Measurements from ENCODE around the gene DPP7. TPM values are rescaled to one million over a fixed set of nuclear protein-coding genes. Genes with fewer than 3 reads are reported as not detected.

Gene DPP7
- total RNA-seq, 2 donors from 2014 or later: 165 to 188 TPM

GRCh38 chr9:137074657-137075274 lies 39.8 kb downstream of the DPP7 start:
- H3K4me1 ChIP-seq: peaks cover 0 to 35% of the 10 kb centered on the region in 2 donors
- TF ChIP-seq, protein P1, sequence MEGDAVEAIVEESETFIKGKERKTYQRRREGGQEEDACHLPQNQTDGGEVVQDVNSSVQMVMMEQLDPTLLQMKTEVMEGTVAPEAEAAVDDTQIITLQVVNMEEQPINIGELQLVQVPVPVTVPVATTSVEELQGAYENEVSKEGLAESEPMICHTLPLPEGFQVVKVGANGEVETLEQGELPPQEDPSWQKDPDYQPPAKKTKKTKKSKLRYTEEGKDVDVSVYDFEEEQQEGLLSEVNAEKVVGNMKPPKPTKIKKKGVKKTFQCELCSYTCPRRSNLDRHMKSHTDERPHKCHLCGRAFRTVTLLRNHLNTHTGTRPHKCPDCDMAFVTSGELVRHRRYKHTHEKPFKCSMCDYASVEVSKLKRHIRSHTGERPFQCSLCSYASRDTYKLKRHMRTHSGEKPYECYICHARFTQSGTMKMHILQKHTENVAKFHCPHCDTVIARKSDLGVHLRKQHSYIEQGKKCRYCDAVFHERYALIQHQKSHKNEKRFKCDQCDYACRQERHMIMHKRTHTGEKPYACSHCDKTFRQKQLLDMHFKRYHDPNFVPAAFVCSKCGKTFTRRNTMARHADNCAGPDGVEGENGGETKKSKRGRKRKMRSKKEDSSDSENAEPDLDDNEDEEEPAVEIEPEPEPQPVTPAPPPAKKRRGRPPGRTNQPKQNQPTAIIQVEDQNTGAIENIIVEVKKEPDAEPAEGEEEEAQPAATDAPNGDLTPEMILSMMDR (IDR thresholded peaks at IDR 0.05): no peak
- no peak overlapping the region for H3K4me3 ChIP-seq
- no peak overlapping the region for H3K27ac ChIP-seq
- no peak for DNase-seq (ENCODE audit: low spot score)
- no peaks in the 10 kb centered on the region for H3K9me3 ChIP-seq
- H3K36me3 ChIP-seq: peaks cover 8% of the 10 kb centered on the region
- H3K27me3 ChIP-seq: no peaks in the 10 kb centered on the region

- Histone ChIP-seq H3K4me1 (peaks cover 0 to 30% of the 10 kb centered on the region in 2 donors), H3K27ac (no peak overlapping the region), H3K36me3 (peaks cover under 1% of the 10 kb centered on the region), H3K4me3 (no peak overlapping the region), H3K27me3 (no peaks in the 10 kb centered on the region), H3K9me3 (no peaks in the 10 kb centered on the region)
- TF ChIP-seq, protein P1 (IDR thresholded peaks at IDR 0.05): no peak
- DNase-seq (ENCODE audit: low spot score): no peak
These were observed 40.5 kb downstream of the DPP7 start for GRCh38 chr9:137073992-137074399.

- H3K4me3 ChIP-seq: peak overlapping the region in 1 of 2 donors; percentile 50
- TF ChIP-seq, protein P1 (IDR thresholded peaks at IDR 0.05): no peak
- H3K27ac ChIP-seq: peak overlapping the region; percentile 73 to 78
These were observed 43.3 kb downstream of the DPP7 start for GRCh38 chr9:137071282-137071681.

DNA sequence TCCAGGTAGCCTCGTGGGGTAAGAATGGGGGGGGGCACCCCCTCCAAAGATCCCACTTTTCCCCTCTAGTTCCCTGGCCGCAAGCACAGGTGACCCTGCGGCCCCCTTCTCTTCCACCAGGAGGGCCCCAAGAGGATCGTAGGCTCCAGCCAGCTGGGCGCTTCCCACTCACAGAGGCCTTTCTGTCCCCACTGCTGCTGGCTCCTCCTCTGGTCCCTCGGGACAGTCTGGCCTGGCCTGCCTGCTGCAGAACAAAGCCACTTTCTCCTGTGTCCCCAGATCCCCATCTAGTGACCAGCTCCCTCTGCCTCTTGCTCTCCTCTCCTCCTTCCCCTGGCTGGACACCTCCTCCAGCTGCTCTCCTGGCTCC lies 43.6 kb downstream of the DPP7 start:
- Histone ChIP-seq H3K27ac (peak overlapping the region; percentile 73 to 78), H3K27me3 (peaks cover 0 to 3% of the 10 kb centered on the region in 2 donors), H3K4me3 (peak overlapping the region; percentile 29 to 50), H3K36me3 (no peaks in the 10 kb centered on the region), H3K9me3 (no peaks in the 10 kb centered on the region), H3K4me1 (peaks cover 0 to 11% of the 10 kb centered on the region in 2 donors)
- no peak for DNase-seq (ENCODE audit: low spot score)
- TF ChIP-seq, protein P1 (IDR thresholded peaks at IDR 0.05): no peak

More at GRCh38 chr9:137071282-137071681, 43.3 kb downstream of the DPP7 start:
- Histone ChIP-seq H3K4me1 (peaks cover 0 to 11% of the 10 kb centered on the region in 2 donors), H3K27me3 (peaks cover 0 to 3% of the 10 kb centered on the region in 2 donors), H3K36me3 (no peaks in the 10 kb centered on the region), H3K9me3 (no peaks in the 10 kb centered on the region)
- no peak for DNase-seq (ENCODE audit: low spot score)

DNA sequence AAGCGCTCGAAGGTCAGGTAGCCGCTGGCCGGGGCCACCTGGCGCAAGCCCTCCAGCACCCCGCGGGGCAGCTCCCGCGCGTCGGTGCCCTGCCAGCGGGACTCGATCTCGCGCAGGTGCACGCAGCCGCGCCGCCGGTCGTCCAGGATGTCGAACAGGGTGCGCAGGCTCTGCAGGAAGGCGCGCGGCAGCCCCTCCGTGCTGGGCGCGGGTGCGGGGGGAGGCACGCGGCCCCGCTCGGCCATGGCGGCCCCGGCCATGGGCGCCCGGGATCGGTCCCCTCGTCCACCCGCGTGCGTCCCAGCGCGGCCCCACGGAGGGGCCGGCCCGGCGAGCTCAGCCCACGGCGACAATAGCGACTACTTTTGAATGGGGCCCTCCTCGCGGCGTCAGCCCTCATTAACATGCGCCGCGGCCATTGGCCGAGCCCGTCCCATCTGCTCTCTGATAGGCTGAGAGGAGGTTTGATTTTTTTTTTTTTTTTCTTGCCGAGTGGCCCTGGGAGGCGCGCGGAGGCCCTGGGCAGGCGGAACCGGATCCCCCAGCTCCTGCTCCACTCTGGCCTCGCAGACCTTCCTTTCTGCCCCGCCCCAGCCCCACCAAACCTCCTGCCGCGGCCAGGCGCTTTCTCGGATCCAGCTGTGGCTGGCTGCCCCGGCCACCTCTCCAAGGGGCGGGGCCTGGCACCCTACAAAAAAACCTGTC lies 44.2 kb downstream of the DPP7 start, which contains the start of gene SAPCD2:
Gene SAPCD2, minus strand, starts transcription at position 357 of the 705 bp plus-strand sequence. Its CDS starts 97 bp downstream, at position 260.
- no peaks in the 10 kb centered on the region for H3K36me3 ChIP-seq
- H3K9me3 ChIP-seq: no peaks in the 10 kb centered on the region
- TF ChIP-seq, protein P1 (IDR thresholded peaks at IDR 0.05): no peak
- peak within 1 kb of the TSS; percentile 29 to 50 for H3K4me3 ChIP-seq
- peaks cover 0 to 3% of the 10 kb centered on the region in 2 donors for H3K27me3 ChIP-seq
- H3K4me1 ChIP-seq: peaks cover 0 to 11% of the 10 kb centered on the region in 2 donors
- DNase-seq (ENCODE audit: low spot score): peak; percentile 93
- peak within 1 kb of the TSS; percentile 73 to 78 for H3K27ac ChIP-seq
